Omental fat pad (tissue), 4 donors: ENCODE results near the gene SLC35E2B. TPM values are rescaled to one million over a fixed set of nuclear protein-coding genes. Genes with fewer than 3 reads are reported as not detected.
"Not testable (repeated sequence)": the region's sequence is repeated elsewhere in the genome, so short reads cannot be mapped to it uniquely, and the experiment has no call there.

Experiments used
- ATAC-seq: fragments of 150-250 bp; one replicate; pipeline ENCODE4 v1.9.1; 2016; ENCODE audit warnings: mild to moderate bottlenecking, moderate library complexity; ENCODE audit not compliant: low FRiP score
- DNase-seq: peaks from one replicate; pipeline ENCODE4 v3.0.0-alpha.2; 2019; ENCODE audit warnings: low spot score
- total RNA-seq, 4 donors: library from RNA; depleted of rRNA; stranded (reverse); fragments of >200 nt; gene quantifications; one replicate each; pipeline ENCODE4 v1.1.0, GENCODE V29; 2016
- TF ChIP-seq, protein P1 (sequence below), 3 donors: fragments of 450-650 bp; IDR thresholded peaks; one replicate each; pipeline ENCODE4 v1.5.1; 2016 to 2017; ENCODE audit warnings: antibody characterized with exemption in 3 of 3, mild to moderate bottlenecking in 3 of 3, moderate library complexity in 2 of 3

The SLC35E2B gene
- 10 to 100 TPM; 22.1 to 52.9 (median 36.0) TPM for total RNA-seq

DNA sequence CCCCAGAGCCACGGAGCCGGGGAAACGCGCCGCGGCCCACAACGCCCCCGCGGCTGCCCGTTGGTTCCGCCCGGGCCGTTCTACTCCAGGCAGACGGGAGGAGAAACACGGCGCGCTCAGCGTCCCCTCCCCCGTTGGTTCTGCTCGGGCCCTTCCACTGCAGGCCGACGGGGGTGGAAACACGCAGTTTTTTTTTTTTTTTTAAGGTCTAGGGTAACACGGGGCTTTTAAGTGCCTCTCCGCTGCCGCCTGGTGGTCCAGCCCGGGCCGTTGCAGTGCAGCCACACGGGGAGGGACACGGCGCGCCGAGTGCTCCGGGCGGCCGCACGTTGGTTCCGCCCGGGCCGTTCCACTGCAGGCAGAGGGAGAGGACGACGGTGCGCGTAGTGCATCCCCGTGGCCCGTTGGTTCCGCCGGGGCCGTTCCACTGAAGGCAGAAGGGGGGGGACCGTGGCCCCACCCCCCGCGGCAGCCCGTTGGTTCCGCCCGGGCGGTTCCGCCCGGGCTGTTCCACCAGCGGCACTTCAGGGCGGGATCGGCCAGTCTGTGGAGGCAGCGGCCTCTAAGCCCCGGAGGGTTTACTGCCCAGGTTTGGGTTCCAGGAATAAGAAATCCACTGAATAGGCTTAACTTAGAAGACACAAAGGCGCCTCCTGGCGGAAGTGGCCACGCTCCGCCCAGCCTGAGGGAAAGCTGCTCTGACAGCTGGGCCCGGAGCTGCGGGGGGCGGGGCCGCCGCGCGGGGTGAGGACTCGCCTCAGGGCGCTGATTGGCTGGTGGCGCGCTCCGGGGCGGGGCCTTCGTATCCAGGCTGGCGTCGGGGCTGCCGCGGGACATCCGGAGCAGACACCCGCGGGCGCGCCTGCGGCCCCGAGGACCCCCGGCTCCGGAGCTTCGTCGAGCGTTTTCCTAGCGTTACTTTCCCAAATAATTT, at the start of gene SLC35E2B:
SLC35E2B (minus strand) TSS at position 82 of the 934 bp plus-strand sequence. CDS start 16,096 bp downstream, outside the sequence.
- peak; percentile 89 for ATAC-seq
- peak; percentile 58 for DNase-seq

DNA sequence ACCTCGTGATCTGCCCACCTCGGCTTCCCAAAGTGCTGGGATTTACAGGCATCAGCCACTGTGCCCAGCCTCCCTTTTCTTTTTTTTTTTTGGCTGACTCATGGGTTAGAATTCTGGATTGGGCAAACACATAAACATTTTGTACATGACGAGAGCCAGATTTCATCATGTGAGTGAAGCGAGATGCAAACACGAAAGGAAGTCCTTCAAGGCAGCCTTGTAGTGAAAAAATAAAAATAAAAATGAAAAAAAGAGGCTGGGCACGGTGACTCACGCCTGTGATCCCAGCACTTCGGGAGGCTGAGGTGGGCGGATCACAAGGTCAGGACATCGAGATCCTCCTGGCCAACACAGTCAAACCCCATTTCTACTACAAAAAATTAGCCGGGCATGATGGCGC, 48.4 kb upstream of the SLC35E2B start:
- DNase-seq = not testable (repeated sequence)
- peak; percentile 24 for ATAC-seq

DNA sequence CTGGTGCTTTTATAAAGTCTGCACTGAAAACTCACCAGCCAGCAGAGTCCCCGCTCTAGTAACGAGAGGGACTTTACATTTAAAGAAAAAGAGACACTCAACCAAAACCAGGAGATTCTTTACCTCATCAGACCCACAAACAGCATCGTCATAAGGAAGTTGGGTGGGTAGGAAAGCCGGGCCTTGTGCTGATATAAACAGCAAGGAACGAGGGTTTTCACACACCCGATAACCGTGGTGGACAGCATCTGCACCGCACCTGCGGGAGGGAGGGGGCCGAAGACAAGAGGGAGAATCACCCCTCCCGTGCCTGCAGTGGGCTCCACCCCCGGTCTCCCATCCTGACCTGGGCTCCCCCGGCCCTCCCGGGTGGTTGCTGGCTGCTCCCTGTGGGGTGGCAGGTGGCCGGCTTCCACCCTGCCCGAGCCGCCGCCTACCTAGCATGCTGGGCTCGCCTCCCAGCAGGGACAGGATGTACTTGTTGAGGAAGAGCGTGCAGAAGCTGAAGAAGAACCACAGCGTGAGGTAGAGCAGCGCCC, 46.3 kb upstream of the SLC35E2B start:
- DNase-seq, ATAC-seq: not testable (repeated sequence)

DNA sequence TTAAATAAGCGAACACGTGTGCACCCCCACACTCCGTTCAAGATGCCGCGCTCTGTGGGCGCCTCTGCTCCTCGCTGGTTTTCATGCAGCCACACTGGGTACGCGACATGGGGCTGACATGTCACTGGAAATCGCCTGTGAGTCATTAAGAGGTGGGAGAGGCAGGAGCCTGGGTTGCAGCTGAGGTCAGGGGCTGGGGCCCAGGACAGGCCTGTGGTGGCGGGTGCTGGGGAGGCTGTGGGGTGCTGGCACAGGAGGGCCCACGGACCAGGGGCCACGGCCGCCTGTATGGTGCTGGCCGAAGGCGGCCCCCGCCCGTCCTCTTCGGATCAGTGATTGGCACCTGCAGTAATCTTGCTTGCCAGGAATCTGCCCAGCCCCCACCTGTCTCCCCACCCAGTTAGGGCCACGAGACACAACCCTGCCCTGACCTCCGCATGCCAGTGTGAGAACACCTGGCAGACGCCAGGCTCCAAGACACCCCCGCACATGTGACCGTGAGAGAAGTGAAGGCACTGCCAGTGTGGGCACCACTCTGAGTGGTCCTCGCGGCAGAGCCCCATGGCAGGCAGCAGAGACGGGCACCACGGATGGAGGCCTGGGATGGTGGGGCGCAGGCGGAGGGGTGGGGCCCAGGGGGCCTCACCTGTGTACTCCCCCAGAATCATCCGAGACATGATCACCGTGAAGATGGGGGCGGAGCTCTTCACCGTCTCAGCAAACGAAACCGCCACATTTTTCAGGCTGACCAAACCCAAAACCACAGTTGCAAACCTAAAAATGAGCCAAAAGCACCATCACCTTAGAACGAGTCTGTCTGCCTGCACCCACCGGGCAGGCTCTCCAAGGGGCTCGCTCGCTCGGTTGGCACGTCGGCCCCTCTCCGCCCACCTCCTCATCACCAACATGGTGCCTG, 45.3 kb upstream of the SLC35E2B start:
- not testable (repeated sequence) for ATAC-seq, DNase-seq

DNA sequence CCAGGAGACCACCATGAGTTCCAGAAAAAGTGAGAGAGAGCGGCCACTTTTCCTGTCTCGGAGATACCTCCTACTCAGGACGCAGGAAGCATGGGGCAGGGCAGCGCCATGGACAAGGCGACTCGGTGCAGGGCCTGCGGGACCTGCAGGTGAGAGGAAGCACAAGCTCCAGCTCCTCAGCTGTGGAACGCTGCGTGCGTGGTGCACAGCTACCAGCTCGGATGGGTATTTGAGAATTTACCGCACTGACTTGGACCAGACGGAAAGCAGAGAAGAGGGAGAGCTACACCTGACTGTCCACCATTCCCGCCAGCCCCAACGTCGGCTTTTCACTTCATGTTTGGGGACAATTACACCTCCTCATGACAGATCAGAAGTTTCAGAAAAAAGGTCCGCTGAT, 39.8 kb upstream of the SLC35E2B start:
- ATAC-seq = no peak
- DNase-seq = no peak
- TF ChIP-seq, protein P1, sequence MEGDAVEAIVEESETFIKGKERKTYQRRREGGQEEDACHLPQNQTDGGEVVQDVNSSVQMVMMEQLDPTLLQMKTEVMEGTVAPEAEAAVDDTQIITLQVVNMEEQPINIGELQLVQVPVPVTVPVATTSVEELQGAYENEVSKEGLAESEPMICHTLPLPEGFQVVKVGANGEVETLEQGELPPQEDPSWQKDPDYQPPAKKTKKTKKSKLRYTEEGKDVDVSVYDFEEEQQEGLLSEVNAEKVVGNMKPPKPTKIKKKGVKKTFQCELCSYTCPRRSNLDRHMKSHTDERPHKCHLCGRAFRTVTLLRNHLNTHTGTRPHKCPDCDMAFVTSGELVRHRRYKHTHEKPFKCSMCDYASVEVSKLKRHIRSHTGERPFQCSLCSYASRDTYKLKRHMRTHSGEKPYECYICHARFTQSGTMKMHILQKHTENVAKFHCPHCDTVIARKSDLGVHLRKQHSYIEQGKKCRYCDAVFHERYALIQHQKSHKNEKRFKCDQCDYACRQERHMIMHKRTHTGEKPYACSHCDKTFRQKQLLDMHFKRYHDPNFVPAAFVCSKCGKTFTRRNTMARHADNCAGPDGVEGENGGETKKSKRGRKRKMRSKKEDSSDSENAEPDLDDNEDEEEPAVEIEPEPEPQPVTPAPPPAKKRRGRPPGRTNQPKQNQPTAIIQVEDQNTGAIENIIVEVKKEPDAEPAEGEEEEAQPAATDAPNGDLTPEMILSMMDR (IDR thresholded peaks at IDR 0.05) = no peak

DNA sequence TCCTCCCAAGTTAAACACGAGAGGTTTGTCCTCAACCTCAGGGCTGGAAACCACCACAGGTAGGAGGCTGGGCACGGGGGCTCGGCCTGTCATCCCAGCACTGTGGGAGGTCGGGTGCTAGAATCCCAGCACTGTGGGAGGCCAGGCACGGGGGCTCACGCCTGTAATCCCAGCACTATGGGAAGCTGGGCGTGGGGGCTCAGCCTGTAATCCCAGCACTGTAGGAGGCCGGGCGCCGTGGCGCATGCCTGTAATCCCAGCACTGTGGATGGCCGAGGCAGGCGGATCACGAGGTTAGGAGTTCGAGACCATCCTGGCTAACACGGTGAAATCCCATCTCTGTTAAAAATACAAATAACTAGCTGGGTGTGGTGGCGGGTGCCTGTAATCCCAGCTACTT, 38.3 kb upstream of the SLC35E2B start:
- DNase-seq = no peak

DNA sequence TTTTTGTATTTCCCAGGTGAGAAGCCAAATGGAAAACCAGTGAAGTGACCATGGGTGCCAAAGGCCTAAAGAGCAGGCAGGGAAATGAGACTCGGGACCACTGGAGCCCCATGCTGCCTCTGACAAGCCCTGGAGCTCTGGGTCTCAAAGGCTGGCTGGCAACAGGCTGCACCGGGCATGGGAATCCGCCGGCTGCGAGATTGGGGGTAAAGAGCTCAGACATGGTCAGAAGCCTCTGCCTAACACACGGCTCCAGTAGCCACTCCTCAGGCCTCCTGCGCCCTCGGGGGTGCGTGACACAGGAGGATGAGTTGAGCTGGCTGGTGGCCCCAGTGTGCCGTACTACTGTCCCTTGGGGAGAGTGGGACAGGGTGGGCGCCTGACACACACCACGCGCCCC, 37.6 kb upstream of the SLC35E2B start:
- ATAC-seq, DNase-seq: not testable (repeated sequence)

More for the DNA sequence above, 38.3 kb upstream of the SLC35E2B start:
- ATAC-seq = no peak
- TF ChIP-seq, protein P1 (IDR thresholded peaks at IDR 0.05) = no peak

DNA sequence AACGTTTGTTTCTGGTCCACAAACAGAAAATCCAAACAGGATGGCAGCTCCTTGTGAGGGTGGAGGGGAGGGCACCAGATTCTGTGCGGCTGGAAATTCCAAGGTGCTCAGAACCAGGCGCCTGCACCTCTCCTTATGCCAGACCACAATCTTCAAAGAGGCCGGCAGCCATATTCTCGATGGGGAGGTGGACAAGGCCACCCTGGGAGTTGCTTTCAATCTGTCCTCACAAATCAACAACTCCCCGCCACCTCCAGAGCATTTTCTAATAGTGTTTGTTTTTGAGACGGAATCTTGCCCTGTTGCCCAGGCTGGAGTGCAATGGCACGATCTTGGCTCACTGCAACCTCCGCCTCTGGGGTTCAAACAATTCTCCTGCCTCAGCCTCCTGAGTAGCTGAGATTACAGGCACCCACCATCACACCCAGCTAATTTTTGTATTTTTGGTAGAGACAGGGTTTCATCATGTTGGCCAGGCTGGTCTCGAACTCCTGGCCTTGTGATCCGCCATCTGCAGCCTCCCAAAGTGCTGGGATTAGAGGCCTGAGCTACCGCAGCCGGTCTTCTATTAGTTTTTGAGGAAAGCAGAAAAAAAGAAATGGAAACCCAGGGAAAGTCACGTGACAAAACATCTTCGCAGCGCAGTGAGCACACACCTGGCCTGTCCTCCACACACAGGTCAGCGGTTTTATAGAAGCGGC, 36.7 kb upstream of the SLC35E2B start:
- not testable (repeated sequence) for DNase-seq, ATAC-seq

DNA sequence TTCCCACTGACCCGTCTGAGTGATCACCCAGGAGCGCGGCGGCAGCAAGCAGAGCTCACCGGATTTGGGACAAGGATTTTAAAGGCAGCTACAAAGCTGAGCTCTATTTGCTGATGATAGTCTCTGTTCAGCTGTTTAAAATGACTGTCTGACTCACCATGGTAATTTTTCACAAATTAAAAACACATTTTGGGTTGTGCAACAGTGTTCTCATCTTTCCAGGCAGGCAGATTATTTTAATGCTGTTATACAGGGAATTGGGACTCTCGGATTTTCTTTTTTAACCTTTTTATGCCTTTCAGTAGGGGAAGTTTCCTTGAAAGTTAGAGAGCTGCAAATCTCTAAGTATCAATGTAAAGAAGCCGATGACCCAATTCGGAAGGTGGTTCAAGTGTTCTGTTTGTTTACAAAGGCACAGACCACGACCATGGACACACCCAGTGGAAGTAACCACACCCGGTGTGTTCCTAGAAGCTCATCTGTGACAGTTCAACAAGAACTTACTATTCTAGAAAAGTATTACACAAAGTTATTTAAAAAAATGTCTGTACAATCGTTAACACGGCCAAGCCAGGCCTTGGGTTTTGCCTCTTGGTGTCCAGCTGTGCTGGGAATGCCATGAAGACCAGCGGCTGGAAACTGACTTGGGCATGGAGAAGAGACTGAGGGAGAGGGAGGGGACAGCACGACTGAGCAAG, 35.9 kb upstream of the SLC35E2B start:
- not testable (repeated sequence) for DNase-seq, ATAC-seq

DNA sequence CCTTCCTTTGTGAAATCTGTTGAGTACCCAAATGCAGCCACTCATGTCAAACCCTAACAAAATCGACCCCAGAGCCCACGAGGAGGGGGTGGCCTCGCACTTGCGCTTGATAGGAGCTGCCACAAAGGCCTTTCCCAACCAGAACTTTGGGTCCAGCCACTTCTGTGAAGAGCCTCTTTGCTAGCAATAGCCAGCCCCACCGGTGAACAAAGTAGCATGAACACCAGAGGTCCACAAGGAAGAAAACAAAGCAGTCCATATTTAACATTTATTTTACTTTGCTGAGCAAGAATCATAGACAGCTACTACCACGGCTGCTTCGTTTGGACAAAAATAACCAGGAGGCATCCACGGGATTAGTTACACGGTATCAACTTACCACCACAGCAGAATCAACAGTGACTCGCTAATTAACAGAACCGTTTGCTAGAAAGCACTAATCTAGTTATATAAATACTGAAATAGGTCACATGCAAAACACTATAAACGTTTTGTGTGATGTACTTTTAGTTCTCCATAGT, 34.6 kb upstream of the SLC35E2B start:
- not testable (repeated sequence) for ATAC-seq

DNA sequence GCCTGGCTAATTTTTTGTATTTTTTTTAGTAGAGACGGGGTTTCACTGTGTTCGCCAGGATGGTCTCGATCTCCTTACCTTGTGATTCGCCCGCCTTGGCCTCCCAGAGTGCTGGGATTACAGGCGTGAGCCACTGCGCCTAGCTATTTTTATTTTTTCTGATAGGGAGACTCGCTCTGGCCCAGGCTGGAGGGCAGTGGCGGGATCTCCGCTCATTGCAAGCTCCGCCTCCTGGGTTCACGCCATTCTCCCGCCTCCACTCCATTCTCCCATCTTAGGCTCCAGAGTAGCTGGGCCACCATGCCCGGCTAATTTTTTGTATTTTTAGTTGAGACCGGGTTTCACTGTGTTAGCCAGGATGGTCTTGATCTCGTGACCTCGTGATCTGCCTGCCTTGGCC, 33.5 kb upstream of the SLC35E2B start:
- DNase-seq = not testable (repeated sequence)

More for the DNA sequence above, 34.6 kb upstream of the SLC35E2B start:
- DNase-seq = not testable (repeated sequence)

DNA sequence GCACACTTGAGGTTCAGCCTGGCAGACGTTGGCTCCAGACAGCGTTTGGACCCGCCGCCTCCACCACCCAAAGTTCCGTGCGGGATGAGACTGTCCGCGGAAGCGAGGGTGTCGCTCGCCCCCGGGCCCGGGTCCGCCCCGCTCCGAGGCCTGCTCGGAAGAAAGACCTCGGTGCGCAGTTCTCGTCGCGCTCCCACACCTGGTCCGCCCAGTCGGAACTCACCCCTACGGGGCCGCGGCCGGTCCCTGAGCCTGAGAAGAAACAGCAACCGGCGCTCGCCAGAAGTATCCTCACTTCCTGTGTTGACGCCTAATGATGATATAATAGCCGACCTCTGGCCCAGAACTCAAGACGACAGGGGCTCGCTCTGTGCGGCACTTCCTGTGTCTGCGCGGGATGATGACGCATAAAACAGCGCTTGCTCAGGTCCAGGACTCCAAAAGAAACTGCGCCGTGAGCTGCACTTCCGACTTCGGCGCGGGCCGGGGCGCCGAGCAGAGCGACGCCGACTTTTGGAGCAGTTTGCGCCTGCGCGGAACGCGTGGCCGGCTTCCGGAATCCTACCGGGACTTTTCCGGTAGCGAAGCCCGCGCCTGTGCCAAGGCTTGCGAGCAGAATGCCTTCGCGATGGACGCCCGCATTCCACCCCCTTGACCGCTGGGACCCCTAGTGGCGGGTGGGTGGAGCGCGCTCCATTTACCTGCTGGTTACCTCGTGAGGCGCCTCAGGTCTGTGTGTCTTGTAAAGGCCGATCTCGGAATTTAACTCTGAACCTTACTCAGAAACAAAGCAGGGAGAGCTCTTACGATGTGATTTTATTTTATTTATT, 31.7 kb upstream of the SLC35E2B start, which contains the start of gene CDK11A:
CDK11A (minus strand) TSS at position 323 of the 830 bp plus-strand sequence. CDS start 1,539 bp downstream, outside the sequence.
- peak; percentile 98 for DNase-seq
- ATAC-seq = peak; percentile 99

More for the DNA sequence above, 33.5 kb upstream of the SLC35E2B start:
- not testable (repeated sequence) for ATAC-seq
